Ovary (tissue), 3 donors: Measurements from ENCODE around the gene OVCH2.

ENCODE experiments used
- CTCF ChIP-seq, 3 donors: fragments of 450-650 bp in 2 of 3; fragments of 200-600 bp in 1 of 3; IDR thresholded peaks; one replicate each; pipeline versions ENCODE4 v1.5.1 to v1.8.0; 2016 to 2022; ENCODE audit warnings: antibody characterized with exemption in 3 of 3, mild to moderate bottlenecking in 1 of 3
- POLR2A ChIP-seq: fragments of 450-650 bp; IDR thresholded peaks from one replicate; pipeline ENCODE4 v1.6.1; 2017; ENCODE audit warnings: antibody characterized with exemption, mild to moderate bottlenecking, moderate library complexity
- donor health status: DM: no; HTN: no; CAD: no.

- no peak for TF ChIP-seq CTCF (IDR thresholded peaks at IDR 0.05)
- TF ChIP-seq POLR2A = no peak
These were observed 22.7 kb downstream of the OVCH2 start for GRCh38 chr11:7683571-7683970.
